Activated T-helper 1 cell treated with Interleukin-2 at 50 U/mL for 16 hours (primary cell): ENCODE measurements around the gene ACSM2B.
"Not testable (repeated sequence)": the region's sequence is repeated elsewhere in the genome, so short reads cannot be mapped to it uniquely, and the experiment has no call there.

Experiments used
- DNase-seq: peaks from one replicate; pipeline ENCODE4 v3.0.0-alpha.2; 2020; ENCODE audit warnings: low read depth

The ACSM2B gene, protein sequence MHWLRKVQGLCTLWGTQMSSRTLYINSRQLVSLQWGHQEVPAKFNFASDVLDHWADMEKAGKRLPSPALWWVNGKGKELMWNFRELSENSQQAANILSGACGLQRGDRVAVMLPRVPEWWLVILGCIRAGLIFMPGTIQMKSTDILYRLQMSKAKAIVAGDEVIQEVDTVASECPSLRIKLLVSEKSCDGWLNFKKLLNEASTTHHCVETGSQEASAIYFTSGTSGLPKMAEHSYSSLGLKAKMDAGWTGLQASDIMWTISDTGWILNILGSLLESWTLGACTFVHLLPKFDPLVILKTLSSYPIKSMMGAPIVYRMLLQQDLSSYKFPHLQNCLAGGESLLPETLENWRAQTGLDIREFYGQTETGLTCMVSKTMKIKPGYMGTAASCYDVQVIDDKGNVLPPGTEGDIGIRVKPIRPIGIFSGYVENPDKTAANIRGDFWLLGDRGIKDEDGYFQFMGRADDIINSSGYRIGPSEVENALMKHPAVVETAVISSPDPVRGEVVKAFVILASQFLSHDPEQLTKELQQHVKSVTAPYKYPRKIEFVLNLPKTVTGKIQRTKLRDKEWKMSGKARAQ

GRCh38 chr16:20576145-20576544 is at the start of gene ACSM2B:
Gene ACSM2B (minus strand): TSS chr16:20576367. CDS start chr16:20564845, 11,522 bp downstream.
- DNase-seq: not testable (repeated sequence)

GRCh38 chr16:20624882-20625807 is 49.0 kb upstream of the ACSM2B start:
- no peak for DNase-seq

- no peak for DNase-seq
Measured at GRCh38 chr16:20624205-20624604, 48.0 kb upstream of the ACSM2B start.

DNA sequence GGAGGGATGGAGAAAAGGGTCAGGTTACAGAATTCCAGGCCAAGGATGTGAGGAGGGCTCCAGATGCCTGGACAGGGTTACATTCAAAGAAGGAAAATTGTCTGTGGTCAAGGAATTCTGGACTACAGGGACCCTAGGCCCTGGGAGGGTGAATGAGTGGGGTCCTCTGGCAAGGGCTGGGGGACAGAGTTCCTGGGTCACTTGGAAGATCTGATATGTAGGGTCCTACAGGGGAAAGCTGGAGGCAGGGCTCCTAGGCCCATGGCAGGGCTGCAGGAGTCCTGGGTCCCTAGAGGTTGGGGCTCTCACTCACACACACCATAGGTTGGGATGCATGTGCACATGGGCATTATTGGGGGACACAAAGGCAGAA is 46.3 kb upstream of the ACSM2B start:
- DNase-seq: no peak

GRCh38 chr16:20621406-20621805 is 45.2 kb upstream of the ACSM2B start:
- DNase-seq: no peak

DNA sequence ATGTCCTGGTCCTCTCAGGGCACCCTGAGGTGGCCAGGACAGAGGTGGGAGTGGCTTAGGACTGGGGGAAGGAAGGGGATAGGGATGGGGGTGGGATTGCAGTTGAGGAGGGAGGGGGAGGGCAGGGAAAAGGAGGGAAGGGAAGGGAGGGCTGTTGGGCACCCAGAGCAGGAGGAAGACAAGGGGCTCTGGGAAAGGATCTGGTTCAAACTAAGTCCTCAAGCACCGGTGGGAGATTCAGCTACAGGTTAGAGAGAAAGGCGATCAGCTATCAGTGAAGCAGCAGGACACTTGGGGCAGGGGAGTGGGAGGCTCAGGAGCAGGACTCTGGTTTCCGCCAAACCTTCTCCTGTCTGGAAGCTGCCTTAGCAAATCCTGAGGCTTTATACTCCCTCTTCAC is 44.6 kb upstream of the ACSM2B start:
- no peak for DNase-seq

DNA sequence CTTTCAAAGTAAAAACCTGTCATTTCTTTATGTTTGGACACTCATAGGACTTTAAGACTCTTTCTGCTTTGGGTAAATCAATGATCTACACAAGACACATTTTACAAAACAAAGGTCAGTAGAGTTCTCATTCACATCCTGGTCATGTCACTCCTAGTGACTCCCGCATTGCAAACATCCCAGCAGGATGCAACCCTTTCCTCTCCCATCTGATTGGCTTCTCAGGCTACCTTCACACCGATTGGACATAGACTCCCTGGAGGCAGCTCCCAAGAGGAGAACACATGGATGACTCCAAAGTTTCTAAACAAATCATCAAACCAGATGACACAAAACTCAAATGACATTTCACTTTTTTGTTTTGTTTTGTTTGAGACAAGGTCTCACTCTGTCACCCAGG is 43.8 kb upstream of the ACSM2B start:
- no peak for DNase-seq

DNA sequence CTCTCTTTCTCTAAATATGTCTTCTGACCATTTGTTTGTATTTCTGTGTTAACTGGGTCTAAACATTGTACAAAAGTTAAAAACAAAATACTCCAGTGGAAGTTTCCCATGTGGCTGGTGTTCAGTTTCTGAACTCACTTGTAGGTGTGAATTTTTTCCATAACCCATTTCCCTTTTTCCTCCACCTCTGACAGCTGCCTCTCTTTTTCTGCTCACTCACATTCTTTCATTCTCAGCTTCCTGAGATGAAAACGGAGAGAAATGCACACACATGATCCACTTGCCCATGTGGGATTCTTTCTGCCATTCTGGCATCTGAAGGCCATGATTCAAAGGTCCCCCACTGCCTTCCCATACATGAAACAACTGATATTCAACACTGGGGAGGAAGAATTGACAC is 41.1 kb upstream of the ACSM2B start:
- no peak for DNase-seq

GRCh38 chr16:20614186-20615141 is 38.3 kb upstream of the ACSM2B start:
- DNase-seq: no peak

GRCh38 chr16:20613481-20614185 is 37.5 kb upstream of the ACSM2B start:
- no peak for DNase-seq

- DNase-seq: no peak
Measured at GRCh38 chr16:20612551-20613480, 36.6 kb upstream of the ACSM2B start.

DNA sequence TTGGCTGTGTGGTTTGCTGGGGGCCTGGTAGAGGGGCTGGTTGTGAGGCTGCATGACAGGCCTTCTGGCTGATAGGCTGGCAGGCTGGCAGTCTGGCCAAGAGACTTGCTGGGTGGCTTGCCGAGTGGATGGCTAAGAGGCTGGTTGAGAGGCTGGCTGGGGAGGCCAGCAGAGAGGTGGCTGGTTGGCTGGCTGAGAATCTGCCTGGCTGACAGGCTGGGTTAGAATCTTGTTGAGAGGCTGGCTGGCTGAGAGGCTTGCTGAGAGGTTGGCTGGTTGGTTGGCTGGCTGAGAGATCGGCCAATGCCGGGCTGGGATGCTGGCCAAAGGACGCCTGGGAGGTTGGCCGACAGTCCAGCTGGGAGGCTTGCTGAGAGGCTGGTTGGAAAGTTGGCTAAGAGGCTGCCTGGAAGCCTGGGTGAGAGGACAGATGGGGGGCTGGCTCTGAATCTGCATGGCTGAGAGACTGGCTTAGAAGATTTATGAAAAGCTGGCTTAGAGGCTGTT is 35.9 kb upstream of the ACSM2B start:
- DNase-seq: no peak

DNA sequence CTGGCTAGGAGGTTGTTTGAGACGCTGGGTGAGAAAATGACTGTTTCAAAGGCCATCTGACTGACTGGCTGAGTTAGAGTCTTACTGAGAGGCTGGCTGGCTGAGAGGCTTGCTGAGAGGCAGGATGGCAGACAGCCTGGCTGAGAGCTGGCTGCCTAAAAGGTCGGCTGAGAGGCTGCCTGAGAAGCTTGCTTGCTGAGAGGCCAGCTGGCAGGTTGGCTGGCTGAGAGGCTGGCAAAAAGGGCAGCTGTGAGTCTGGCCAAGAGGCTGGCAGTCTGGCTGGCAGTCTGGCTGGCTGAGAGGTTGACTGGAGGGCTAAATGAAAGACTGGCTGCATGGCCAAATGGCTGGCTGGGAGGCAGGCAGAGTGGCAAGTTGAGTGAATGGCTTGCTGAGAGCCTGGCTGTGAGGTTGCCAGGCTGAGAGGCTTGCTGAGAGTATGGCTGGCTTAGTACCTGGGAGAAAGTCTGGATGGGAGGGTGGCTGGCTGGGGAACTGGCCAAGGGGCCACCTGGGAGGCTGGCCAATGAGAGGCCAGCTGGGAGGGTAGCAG is 35.3 kb upstream of the ACSM2B start:
- DNase-seq: no peak

DNA sequence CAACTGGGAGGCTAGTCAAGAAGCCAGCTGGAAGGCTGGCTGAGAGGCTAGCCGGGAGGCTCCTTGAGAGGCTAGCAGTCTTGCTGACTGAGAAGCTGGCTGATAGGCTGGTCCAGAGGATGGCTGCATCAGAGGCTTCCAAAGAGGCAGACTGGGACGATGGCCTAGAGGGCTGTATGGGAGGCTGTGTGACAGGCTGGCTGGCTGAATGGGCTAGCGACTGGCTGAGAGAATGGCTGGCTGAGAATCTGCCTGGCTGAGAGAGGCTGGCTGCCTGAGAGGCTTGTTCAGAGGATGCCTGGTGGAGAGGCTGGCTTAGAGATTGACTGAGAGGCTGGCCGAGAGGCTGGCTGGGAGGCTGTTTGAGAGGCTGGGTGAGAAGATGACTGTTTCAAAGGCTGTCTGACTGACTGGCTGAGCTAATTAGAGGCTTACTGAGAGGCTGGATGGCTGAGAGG is 34.8 kb upstream of the ACSM2B start:
- no peak for DNase-seq

- DNase-seq: no peak
Measured at GRCh38 chr16:20610211-20610891, 34.2 kb upstream of the ACSM2B start.

- DNase-seq: not testable (repeated sequence)
Measured at GRCh38 chr16:20602205-20602604, 26.0 kb upstream of the ACSM2B start.

DNA sequence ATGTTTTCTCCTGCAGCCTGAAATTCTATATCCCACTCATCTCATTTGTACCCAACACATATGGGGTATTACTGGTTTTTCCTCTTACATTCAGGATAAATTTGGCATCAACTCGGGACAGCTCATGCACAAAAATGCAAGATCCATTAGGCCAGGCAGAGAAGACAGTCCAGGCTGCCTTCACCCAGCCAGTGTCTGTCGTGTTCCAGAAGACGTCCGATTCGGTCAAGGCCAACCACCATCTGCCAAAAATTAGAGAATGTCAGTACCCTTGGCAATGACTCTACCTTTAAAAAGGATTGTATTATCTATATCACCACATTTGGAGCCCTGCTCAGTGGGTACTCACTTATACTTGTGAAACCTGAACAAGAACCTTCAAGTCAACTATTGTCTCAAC is 23.3 kb upstream of the ACSM2B start:
- DNase-seq: not testable (repeated sequence)

- DNase-seq: no peak
Measured at GRCh38 chr16:20598832-20599469, 22.8 kb upstream of the ACSM2B start.
